ENCODE measurements around the gene MRPL10.

DNA sequence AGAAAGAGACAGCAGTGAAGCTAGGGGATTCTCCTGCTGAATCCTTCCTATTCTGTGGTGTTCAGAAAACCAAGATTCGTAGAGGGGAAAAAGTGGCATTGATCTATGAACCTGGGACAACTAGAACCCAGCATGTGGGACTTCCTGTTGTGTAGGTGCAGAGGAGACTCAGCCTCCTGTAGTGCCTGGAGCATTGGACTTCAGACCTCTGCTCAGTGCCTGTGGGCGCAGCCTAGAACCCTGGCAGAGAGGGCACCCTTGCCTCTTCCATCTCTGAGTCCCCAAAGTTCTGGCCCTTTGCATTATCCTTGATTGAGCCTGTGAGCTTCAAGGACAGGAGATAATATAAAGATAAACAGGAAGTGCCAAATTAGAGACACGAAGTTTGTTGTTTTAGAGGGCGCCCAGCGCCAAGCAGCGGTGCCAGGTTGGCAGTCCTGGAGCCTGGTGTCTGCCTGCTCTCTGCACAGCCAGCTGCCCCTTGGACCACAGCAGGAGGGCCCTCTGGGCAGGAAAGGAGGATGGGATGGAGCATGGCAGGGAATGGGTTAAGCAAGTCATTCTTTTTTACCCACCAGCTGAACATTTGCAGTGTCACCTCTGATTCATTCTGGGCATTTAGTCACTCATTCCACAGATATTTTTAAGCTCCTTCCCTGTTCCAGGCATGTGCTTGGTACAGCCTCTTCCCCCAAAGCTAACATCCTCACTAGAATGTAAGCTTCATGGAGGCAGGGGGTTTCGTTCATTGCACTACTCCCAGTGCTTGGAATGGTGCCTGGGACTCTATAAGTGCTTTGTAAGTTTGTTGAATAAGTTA lies 31.5 kb upstream of the MRPL10 start:
- TF ChIP-seq, protein P1, sequence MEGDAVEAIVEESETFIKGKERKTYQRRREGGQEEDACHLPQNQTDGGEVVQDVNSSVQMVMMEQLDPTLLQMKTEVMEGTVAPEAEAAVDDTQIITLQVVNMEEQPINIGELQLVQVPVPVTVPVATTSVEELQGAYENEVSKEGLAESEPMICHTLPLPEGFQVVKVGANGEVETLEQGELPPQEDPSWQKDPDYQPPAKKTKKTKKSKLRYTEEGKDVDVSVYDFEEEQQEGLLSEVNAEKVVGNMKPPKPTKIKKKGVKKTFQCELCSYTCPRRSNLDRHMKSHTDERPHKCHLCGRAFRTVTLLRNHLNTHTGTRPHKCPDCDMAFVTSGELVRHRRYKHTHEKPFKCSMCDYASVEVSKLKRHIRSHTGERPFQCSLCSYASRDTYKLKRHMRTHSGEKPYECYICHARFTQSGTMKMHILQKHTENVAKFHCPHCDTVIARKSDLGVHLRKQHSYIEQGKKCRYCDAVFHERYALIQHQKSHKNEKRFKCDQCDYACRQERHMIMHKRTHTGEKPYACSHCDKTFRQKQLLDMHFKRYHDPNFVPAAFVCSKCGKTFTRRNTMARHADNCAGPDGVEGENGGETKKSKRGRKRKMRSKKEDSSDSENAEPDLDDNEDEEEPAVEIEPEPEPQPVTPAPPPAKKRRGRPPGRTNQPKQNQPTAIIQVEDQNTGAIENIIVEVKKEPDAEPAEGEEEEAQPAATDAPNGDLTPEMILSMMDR (IDR thresholded peaks at IDR 0.05), result no peak
- no peak for TF ChIP-seq POLR2A (IDR thresholded peaks at IDR 0.05)

Measured in tibial nerve (tissue), 3 donors.